Esophagus squamous epithelium (tissue), 5 donors: ENCODE data around the gene PNO1. TPM values are rescaled to one million over a fixed set of nuclear protein-coding genes. Genes with fewer than 3 reads are reported as not detected.

Experiments used
- DNase-seq: peaks from one replicate; lab custom pipeline; 2025; lab: John Stamatoyannopoulos, UW
- H3K27ac ChIP-seq, 4 donors: fragments of 200-600 bp; sonication (generic); one replicate each; pipeline ENCODE4 v1.5.1; 2016 to 2019; ENCODE audit warnings: mild to moderate bottlenecking in 1 of 4
- H3K27me3 ChIP-seq, 4 donors: fragments of 200-600 bp; sonication (generic); 1 replicate in 3 of 4; 2 replicates in 1 of 4; pipeline versions ENCODE4 v1.5.1 to v1.6.0; 2017 to 2021; ENCODE audit warnings: antibody characterized with exemption in 1 of 4
- H3K36me3 ChIP-seq, 3 donors: fragments of 200-600 bp; sonication (generic); one replicate each; pipeline ENCODE4 v1.5.1; 2016 to 2019
- H3K4me1 ChIP-seq, 3 donors: fragments of 200-600 bp; sonication (generic); one replicate each; pipeline ENCODE4 v1.5.1; 2017 to 2019
- H3K4me3 ChIP-seq, 4 donors: fragments of 200-600 bp; sonication (generic); 1 replicate in 3 of 4; 2 replicates in 1 of 4; pipeline ENCODE4 v1.5.1; 2016 to 2019; ENCODE audit warnings: mild to moderate bottlenecking in 2 of 4, moderate library complexity in 1 of 4
- H3K9me3 ChIP-seq, 3 donors: fragments of 200-600 bp; sonication (generic); one replicate each; pipeline ENCODE4 v1.5.1; 2016 to 2019
- POLR2A ChIP-seq, 4 donors: fragments of 450-650 bp; IDR thresholded peaks; one replicate each; pipeline ENCODE4 v1.6.1; 2017; ENCODE audit warnings: antibody characterized with exemption in 4 of 4, mild to moderate bottlenecking in 4 of 4, moderate library complexity in 3 of 4
- WGBS, 2 donors: methylation state at CpG; one replicate each; pipeline ENCODE4 v1.1.5; 2018; 5-methylcytosine and 5-hydroxymethylcytosine counted together
- intact Hi-C: fragments of 100-400 bp; cut with DNase I; formaldehyde crosslinking; loops from one replicate; pipeline ENCODE4 v1.15.0; 2022
- total RNA-seq, 4 donors: library from RNA; depleted of rRNA; stranded (reverse); fragments of >200 nt; gene quantifications; one replicate each; pipeline ENCODE4 v1.1.0, GENCODE V29; 2016
- TF ChIP-seq, protein P1 (sequence below), 6 experiments: fragments of 450-650 bp in 4 of 6; fragments of 200-600 bp in 2 of 6; sonication (generic) in 2 of 6; IDR thresholded peaks; one replicate each; pipeline ENCODE4 v1.5.1; 2016 to 2019; ENCODE audit warnings: antibody characterized with exemption in 6 of 6, mild to moderate bottlenecking in 4 of 6, moderate library complexity in 4 of 6
- donor health status: DM: yes; HTN: yes; CAD: no.

PNO1 gene
- total RNA-seq, 4 donors from 2014 or later: 7.9 to 25.6 (median 15.8) TPM

DNA sequence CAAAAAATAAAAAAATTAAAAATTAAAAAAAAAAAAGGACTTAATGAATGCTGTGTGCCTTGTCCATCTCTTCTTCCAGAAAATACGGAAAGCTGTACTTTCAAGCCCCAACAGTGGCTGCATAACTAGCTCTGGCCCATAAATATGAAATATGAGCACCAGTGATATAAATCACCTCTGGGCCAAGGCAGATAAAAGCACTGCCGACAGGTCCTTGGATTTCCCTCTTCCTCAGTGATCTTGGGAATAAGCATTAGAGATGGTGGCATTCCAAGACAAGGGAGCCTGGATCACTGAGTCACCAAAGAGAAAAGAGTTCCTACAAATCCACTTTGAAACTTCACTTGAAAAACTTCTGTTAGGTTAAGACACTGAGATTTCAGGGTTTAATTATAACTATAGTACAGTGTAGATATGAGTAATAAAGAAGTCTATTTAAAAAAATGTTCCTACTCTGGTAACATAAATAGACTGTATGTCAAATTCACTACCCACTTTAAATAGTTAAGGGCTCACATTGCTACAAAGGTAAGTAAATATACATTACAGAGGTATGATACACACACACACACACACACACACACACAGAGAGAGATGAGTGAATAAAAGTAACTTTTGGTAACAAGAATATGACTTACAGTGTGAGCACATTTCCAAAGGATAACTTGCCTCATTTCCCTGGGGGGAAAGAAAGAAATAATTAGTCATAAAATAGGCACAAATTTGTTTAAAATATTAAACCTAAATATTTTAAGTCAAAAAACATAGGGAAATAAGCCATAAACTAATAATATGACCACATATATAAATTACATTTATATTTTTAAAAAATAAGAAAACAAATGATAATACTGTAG lies 59.0 kb downstream of the PNO1 start:
- no peak for TF ChIP-seq POLR2A (IDR thresholded peaks at IDR 0.05)
- TF ChIP-seq, protein P1, sequence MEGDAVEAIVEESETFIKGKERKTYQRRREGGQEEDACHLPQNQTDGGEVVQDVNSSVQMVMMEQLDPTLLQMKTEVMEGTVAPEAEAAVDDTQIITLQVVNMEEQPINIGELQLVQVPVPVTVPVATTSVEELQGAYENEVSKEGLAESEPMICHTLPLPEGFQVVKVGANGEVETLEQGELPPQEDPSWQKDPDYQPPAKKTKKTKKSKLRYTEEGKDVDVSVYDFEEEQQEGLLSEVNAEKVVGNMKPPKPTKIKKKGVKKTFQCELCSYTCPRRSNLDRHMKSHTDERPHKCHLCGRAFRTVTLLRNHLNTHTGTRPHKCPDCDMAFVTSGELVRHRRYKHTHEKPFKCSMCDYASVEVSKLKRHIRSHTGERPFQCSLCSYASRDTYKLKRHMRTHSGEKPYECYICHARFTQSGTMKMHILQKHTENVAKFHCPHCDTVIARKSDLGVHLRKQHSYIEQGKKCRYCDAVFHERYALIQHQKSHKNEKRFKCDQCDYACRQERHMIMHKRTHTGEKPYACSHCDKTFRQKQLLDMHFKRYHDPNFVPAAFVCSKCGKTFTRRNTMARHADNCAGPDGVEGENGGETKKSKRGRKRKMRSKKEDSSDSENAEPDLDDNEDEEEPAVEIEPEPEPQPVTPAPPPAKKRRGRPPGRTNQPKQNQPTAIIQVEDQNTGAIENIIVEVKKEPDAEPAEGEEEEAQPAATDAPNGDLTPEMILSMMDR (IDR thresholded peaks at IDR 0.05): no peak
- no peak overlapping the region for H3K27ac ChIP-seq
- WGBS, 2 donors: 35 to 39% methylated on average over 2 of the region's 2 CpGs

DNA sequence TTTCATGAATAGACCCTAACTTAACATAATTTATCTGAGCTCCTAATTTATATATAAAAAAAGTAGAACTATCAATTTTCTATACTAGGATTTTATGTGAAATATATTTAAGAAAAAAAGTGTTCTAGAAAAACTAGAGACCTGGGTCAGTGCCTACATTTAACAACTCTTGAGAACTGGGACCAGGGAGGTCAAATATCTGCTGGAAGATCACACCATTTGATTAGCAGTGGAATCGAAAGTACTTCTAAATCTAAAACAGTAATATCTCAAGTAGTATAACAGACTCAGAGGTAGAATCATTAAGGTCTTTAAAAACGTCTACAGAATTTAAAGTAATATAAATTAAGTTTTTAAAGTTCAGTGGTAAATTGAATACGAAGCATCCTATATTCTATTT lies 60.0 kb downstream of the PNO1 start:
- no peak overlapping the region for H3K4me3 ChIP-seq
- H3K27me3 ChIP-seq: no peaks in the 10 kb centered on the region
- H3K27ac ChIP-seq: no peak overlapping the region
- H3K36me3 ChIP-seq: peaks cover 0 to 16% (median 0%) of the 10 kb centered on the region in 3 donors
- 46 to 59% methylated on average over 3 of the region's 3 CpGs for WGBS, 2 donors
- DNase-seq: no peak
- TF ChIP-seq, protein P1 (IDR thresholded peaks at IDR 0.05): no peak
- H3K9me3 ChIP-seq: no peaks in the 10 kb centered on the region
- intact Hi-C loops: no loop called here
- peaks cover 0 to 44% (median 9%) of the 10 kb centered on the region in 3 donors for H3K4me1 ChIP-seq

More for the DNA sequence above, 59.0 kb downstream of the PNO1 start:
- Histone ChIP-seq H3K27me3 (no peaks in the 10 kb centered on the region), H3K4me3 (no peak overlapping the region), H3K9me3 (no peaks in the 10 kb centered on the region), H3K4me1 (peaks cover 0 to 37% (median 6%) of the 10 kb centered on the region in 3 donors), H3K36me3 (peaks cover 0 to 20% (median 0%) of the 10 kb centered on the region in 3 donors)
- intact Hi-C loops: no loop called here
- no peak for DNase-seq

DNA sequence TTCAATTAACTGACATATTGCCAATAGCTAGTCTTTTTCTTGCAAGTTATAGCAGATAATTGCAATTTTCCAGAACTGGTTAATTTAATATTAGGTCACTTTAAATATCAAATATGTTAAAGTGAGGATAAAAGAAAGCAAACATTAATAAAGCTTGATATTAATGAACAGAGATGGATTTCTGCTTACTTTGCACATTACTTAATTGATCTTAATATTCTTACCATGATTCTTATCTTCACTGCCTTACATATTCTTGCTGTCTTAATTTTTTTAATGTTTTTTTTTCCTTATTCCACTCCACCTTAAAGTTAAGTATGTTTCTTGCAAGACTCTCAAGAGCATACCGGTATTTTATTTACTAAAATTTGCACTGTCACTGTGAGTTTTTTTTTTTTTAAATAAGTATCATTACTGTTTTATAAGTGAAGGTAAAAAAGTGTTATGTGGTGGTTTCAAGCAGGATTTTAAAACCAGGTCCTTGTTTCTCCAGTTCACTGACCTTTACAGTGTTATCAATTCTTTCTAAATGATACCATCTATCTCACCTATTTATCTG lies 60.7 kb downstream of the PNO1 start:
- Histone ChIP-seq H3K27me3 (no peaks in the 10 kb centered on the region), H3K9me3 (no peaks in the 10 kb centered on the region), H3K27ac (no peak overlapping the region), H3K36me3 (peaks cover 0 to 15% (median 0%) of the 10 kb centered on the region in 3 donors), H3K4me3 (no peak overlapping the region), H3K4me1 (peaks cover 0 to 51% (median 12%) of the 10 kb centered on the region in 3 donors)
- DNase-seq: no peak
- 13 to 30% methylated on average over 1 of the region's 1 CpG for WGBS, 2 donors
- TF ChIP-seq POLR2A (IDR thresholded peaks at IDR 0.05): no peak
- TF ChIP-seq, protein P1 (IDR thresholded peaks at IDR 0.05): no peak
- intact Hi-C loops: no loop called here

DNA sequence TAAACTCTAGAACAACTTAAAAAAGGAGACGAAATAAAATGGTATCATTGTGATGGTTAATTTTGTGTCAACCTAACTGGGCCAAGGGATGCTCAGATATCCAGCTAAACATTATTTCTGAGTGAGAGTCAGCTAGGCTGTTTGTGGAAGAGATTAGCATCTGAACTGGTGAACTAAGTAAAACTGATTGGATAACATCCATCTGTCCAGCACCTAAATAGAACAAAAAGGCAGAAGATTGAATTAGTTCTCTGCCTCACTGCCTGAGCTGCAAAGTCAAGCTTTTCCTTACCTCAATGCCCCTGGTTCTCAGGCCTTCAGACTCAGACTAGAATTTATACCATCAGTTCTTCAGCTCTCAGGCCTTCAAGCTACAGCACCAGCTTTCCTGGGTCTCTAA lies 64.6 kb downstream of the PNO1 start:
- Histone ChIP-seq H3K27me3 (no peaks in the 10 kb centered on the region), H3K4me3 (no peak overlapping the region), H3K27ac (no peak overlapping the region), H3K36me3 (no peaks in the 10 kb centered on the region), H3K4me1 (peaks cover 0 to 72% (median 18%) of the 10 kb centered on the region in 3 donors), H3K9me3 (no peaks in the 10 kb centered on the region)
- 68 to 75% methylated on average over 1 of the region's 1 CpG for WGBS, 2 donors
- intact Hi-C loops: no loop called here
- TF ChIP-seq, protein P1 (IDR thresholded peaks at IDR 0.05): no peak
- TF ChIP-seq POLR2A (IDR thresholded peaks at IDR 0.05): no peak
- no peak for DNase-seq

DNA sequence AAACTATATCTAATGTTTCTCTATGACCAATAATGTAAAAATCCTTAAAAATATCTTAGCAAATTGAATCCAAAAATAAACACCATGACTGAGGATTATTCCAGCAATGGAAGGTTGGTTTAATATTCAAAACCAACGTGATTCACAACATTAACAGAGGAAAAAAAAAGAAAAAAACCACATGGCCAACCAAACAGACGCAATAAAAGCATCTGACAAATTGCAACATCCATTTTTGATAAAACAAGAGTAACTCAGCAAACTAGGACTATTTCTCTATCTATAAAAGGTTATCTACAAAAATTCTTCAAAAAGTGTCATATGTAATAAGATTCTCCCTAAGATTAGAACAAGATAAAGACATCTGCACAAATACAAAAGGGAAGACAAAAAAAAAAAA lies 65.7 kb downstream of the PNO1 start:
- H3K36me3 ChIP-seq: no peaks in the 10 kb centered on the region

More for the DNA sequence above, 65.7 kb downstream of the PNO1 start:
- Histone ChIP-seq H3K4me1 (peaks cover 0 to 70% (median 14%) of the 10 kb centered on the region in 3 donors), H3K27me3 (no peaks in the 10 kb centered on the region), H3K4me3 (no peak overlapping the region), H3K9me3 (no peaks in the 10 kb centered on the region), H3K27ac (no peak overlapping the region)
- no peak for TF ChIP-seq POLR2A (IDR thresholded peaks at IDR 0.05)
- TF ChIP-seq, protein P1 (IDR thresholded peaks at IDR 0.05): no peak
- intact Hi-C loops: no loop called here
- DNase-seq: no peak
- WGBS, 2 donors: 40 to 46% methylated on average over 2 of the region's 2 CpGs
